Esophagus (tissue), 2 donors: ENCODE results near the gene TMEM51. TPM values are rescaled to one million over a fixed set of nuclear protein-coding genes. Genes with fewer than 3 reads are reported as not detected.
A peak's percentile ranks its signal among the peaks of the same experiment; 100 is the strongest.

ENCODE experiments used
- H3K27ac ChIP-seq, 2 donors: one replicate each; pipeline ENCODE4 v1.5.1; 2013; ENCODE audit warnings: low read depth in 2 of 2, mild to moderate bottlenecking in 2 of 2, inconsistent platforms in 1 of 2, low read length in 1 of 2, moderate library complexity in 1 of 2
- H3K27me3 ChIP-seq, 2 donors: one replicate each; pipeline ENCODE4 v1.6.1; 2013; ENCODE audit warnings: low read length in 2 of 2, control low read depth in 1 of 2, mild to moderate bottlenecking in 1 of 2; ENCODE audit not compliant: insufficient read depth in 2 of 2, control insufficient read depth in 1 of 2
- H3K36me3 ChIP-seq, 2 donors: one replicate each; pipeline ENCODE4 v1.6.1; 2013; ENCODE audit warnings: low read length in 1 of 2; ENCODE audit not compliant: control insufficient read depth in 2 of 2, insufficient read depth in 2 of 2
- H3K4me1 ChIP-seq, 2 donors: one replicate each; pipeline ENCODE4 v1.6.1; 2013; ENCODE audit warnings: low read length in 1 of 2; ENCODE audit not compliant: control insufficient read depth in 2 of 2, insufficient read depth in 2 of 2
- H3K4me3 ChIP-seq, 2 donors: one replicate each; pipeline ENCODE4 v1.5.1; 2013; ENCODE audit warnings: low read length in 2 of 2, mild to moderate bottlenecking in 2 of 2, low read depth in 1 of 2, moderate library complexity in 1 of 2
- H3K9me3 ChIP-seq, 2 donors: one replicate each; pipeline ENCODE4 v1.6.1; 2013; ENCODE audit warnings: mild to moderate bottlenecking in 2 of 2, low read depth in 1 of 2, low read length in 1 of 2, moderate library complexity in 1 of 2; ENCODE audit not compliant: control insufficient read depth in 2 of 2, insufficient read depth in 1 of 2
- WGBS, 2 donors: extraction: QIAGEN DNeasy Blood & Tissue Kit; methylation state at CpG; one replicate each; pipeline ENCODE4 v1.1.7; 2013; 5-methylcytosine and 5-hydroxymethylcytosine counted together
- polyA plus RNA-seq, 2 donors: library from polyadenylated mRNA; stranded (reverse); fragments of 200-250 nt; gene quantifications; one replicate each; pipeline ENCODE4 v1.2.3, GENCODE V29; 2013
- donor health status: healthy with polysubstance abuse.
- donor health status: Bipolar disorder and iron deficiency.

Gene TMEM51
- polyA plus RNA-seq, 2 donors = 7.4 to 15.4 TPM

GRCh38 chr1:15197591-15198447 is 44.3 kb downstream of the TMEM51 start:
- Histone ChIP-seq H3K4me1 (peaks cover 0 to 10% of the 10 kb centered on the region in 2 donors), H3K27me3 (no peaks in the 10 kb centered on the region), H3K9me3 (no peaks in the 10 kb centered on the region), H3K4me3 (no peak overlapping the region), H3K36me3 (peaks cover 0 to 5% of the 10 kb centered on the region in 2 donors), H3K27ac (peak overlapping the region in 1 of 2 donors; percentile 66)
- 71 to 87% methylated on average over 12 of the region's 12 CpGs for WGBS, 2 donors

- Histone ChIP-seq H3K4me3 (no peak overlapping the region), H3K27me3 (no peaks in the 10 kb centered on the region), H3K4me1 (peaks cover 0 to 10% of the 10 kb centered on the region in 2 donors), H3K9me3 (no peaks in the 10 kb centered on the region), H3K27ac (no peak overlapping the region), H3K36me3 (peaks cover 0 to 5% of the 10 kb centered on the region in 2 donors)
- WGBS, 2 donors = 75 to 87% methylated on average over 8 of the region's 8 CpGs
These were observed 45.1 kb downstream of the TMEM51 start for GRCh38 chr1:15198684-15199083.

GRCh38 chr1:15201221-15201620 is 47.7 kb downstream of the TMEM51 start:
- Histone ChIP-seq H3K27ac (no peak overlapping the region), H3K27me3 (no peaks in the 10 kb centered on the region), H3K9me3 (no peaks in the 10 kb centered on the region), H3K36me3 (peaks cover 0 to 1% of the 10 kb centered on the region in 2 donors), H3K4me3 (no peak overlapping the region), H3K4me1 (peaks cover 2 to 5% of the 10 kb centered on the region in 2 donors)
- WGBS, 2 donors = 58 to 77% methylated on average over 4 of the region's 4 CpGs

- H3K27me3 ChIP-seq = no peaks in the 10 kb centered on the region
- peaks cover 5% of the 10 kb centered on the region in 2 donors for H3K4me1 ChIP-seq
- 57 to 80% methylated on average over 13 of the region's 13 CpGs for WGBS, 2 donors
- H3K27ac ChIP-seq = no peak overlapping the region
- H3K9me3 ChIP-seq = no peaks in the 10 kb centered on the region
- no peak overlapping the region for H3K4me3 ChIP-seq
- no peaks in the 10 kb centered on the region for H3K36me3 ChIP-seq
These were observed 48.5 kb downstream of the TMEM51 start for GRCh38 chr1:15201849-15202551.

GRCh38 chr1:15204931-15205330 is 51.4 kb downstream of the TMEM51 start:
- Histone ChIP-seq H3K27me3 (no peaks in the 10 kb centered on the region), H3K4me1 (peaks cover 5% of the 10 kb centered on the region in 2 donors), H3K4me3 (no peak overlapping the region), H3K9me3 (no peaks in the 10 kb centered on the region), H3K36me3 (no peaks in the 10 kb centered on the region), H3K27ac (no peak overlapping the region)
- WGBS, 2 donors = 84 to 87% methylated on average over 7 of the region's 7 CpGs

- Histone ChIP-seq H3K4me1 (peaks cover 3 to 5% of the 10 kb centered on the region in 2 donors), H3K27ac (no peak overlapping the region), H3K27me3 (no peaks in the 10 kb centered on the region), H3K36me3 (no peaks in the 10 kb centered on the region), H3K9me3 (no peaks in the 10 kb centered on the region), H3K4me3 (no peak overlapping the region)
- 75 to 80% methylated on average over 12 of the region's 12 CpGs for WGBS, 2 donors
These were observed 52.2 kb downstream of the TMEM51 start for GRCh38 chr1:15205586-15206346.

- Histone ChIP-seq H3K27me3 (no peaks in the 10 kb centered on the region), H3K27ac (no peak overlapping the region), H3K4me1 (peaks cover 3 to 5% of the 10 kb centered on the region in 2 donors), H3K9me3 (no peaks in the 10 kb centered on the region), H3K4me3 (no peak overlapping the region), H3K36me3 (no peaks in the 10 kb centered on the region)
- 44 to 55% methylated on average over 8 of the region's 8 CpGs for WGBS, 2 donors
These were observed 53.0 kb downstream of the TMEM51 start for GRCh38 chr1:15206418-15207030.

- Histone ChIP-seq H3K36me3 (no peaks in the 10 kb centered on the region), H3K4me1 (peaks cover 3 to 5% of the 10 kb centered on the region in 2 donors), H3K9me3 (no peaks in the 10 kb centered on the region), H3K4me3 (no peak overlapping the region), H3K27me3 (no peaks in the 10 kb centered on the region), H3K27ac (no peak overlapping the region)
- WGBS, 2 donors = 65 to 76% methylated on average over 25 of the region's 25 CpGs
These were observed 53.7 kb downstream of the TMEM51 start for GRCh38 chr1:15207031-15207828.
